OCI-M1 (cell line): ENCODE results near the gene GNB1L.

Source experiments
- DNase-seq: peaks from one replicate; lab custom pipeline; 2025; lab: John Stamatoyannopoulos, UW

GNB1L gene

GRCh38 chr22:19808873-19809478 is 45.7 kb downstream of the GNB1L start:
- no peak for DNase-seq

- no peak for DNase-seq
Observed at GRCh38 chr22:19807914-19808872, 46.5 kb downstream of the GNB1L start.

DNA sequence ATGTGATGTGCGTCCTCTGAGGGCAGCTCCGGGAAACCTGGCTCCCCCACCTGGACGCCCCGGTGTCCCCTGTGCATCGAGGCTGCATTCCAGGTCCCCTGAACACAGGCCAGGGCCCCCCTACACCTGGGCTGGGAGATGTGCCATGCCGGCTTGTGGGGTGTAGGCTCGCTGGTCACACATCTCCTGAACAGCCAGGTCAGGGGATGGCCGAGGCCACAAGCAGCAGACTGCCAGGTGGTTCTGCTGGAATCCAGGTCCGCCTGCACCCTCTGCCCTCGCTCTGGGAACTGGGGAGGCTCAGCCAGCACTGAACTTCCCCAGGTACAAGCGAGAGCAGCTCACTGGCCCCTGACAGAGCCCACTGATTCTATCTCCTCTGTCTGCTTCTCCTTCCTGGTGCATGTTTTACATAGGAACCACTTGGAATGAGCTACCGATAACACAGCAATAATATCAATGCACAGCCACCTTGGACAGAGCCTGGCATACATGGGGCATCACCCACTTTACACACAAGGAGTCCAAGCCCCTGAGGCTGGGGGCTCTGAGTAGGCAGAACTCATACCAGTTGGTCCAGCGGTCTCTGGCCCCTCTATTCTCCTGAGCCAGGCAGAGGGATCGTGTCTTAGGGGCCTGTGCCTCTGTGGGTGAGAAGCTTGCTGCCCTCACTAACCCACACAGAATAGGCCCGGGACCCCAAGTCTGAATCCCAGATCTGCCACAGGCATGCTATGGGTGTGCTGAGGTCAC is 47.3 kb downstream of the GNB1L start:
- no peak for DNase-seq

- no peak for DNase-seq
Observed at GRCh38 chr22:19806213-19807160, 48.2 kb downstream of the GNB1L start.

DNA sequence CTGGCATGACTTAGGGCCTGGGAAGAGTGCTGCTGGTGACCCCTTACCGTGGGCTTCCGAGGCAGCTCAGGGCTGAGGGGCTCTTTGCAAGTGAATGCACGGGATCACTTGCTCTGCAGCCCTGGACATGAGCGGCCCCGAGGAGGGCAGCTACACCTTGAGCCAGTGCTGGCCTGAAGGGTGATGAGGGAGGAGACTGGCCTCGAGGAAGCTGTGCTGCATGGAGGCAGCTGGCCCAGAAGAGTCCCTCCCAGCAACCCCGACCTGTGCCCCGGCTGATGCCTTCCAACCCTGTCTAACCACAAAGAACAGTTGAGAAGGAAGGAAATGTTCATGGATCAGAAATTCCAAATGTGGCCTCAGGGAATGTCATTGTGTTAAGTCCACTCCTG is 48.9 kb downstream of the GNB1L start:
- no peak for DNase-seq

- no peak for DNase-seq
Observed at GRCh38 chr22:19803736-19804267, 50.9 kb downstream of the GNB1L start.

DNA sequence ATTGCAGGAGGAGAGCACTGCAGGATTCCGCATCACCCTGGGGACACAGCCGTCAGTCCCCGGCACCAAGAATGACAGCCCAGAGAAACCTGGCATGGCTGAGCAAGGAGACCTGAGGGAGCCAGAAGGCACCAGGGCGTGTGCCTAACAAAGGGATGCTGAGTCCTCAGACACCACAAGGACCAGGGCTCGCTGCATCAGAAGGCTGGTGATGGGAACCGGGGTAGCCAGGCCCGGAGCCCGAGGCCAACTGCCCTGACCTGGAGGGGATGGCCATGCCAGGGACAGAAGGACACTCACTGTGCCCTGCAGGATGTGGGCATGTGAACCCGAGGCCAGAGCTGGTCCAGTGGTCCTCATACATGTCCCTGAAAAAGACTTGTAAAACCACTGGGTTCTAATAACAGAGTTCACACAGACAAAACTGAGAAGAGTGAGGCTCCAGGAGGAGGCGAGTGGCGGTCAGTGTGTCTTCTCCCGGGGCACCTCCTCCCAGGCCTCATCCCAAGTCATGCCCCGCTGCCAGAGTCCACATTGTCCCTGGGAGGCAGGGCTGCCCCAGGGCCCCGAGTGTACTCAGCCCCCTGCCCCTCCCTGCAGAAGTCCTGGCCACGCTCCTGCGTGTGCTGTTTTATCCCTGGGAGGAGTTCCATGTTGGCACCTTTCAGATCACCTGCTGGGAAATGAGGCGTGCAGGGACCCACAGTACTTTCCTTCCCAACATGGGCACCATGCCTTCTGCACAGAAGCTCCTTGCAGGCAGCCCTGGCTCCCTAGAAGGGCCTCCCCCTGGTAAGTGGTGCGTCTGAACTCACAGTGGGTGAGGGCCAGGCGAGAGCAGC is 51.6 kb downstream of the GNB1L start:
- DNase-seq = no peak

- DNase-seq = no peak
Observed at GRCh38 chr22:19802001-19802893, 52.4 kb downstream of the GNB1L start.

DNA sequence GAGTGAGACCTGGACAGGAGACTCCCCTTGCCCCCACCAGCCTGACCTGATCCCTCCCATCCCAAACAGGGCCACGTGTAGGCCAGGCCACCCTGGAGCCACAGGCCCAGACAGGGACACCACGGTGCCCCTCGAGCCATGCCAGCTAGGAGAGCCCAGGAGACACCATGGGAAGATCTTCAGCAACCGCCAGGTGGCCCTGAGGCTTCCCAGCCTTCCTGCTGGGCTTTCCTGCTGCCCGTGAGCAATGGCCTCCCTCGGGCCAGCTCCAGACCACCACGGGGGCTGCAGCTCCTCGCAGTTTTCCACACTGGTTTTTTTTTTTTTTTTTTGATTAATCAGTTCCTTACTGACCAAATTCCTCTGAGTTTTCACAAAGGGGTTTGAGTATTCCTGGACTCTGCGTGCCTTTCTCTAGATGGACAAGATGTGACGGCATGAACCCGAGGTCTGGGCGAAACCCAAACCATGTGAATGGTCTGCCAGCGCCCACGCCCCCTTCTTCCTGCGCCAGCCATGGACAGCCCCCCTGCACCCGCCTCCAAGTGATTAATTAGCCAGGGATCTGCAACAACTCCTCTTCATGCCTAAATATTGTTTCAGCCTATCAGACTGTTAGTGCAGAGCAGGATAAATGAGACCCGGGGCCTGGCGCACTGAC is 53.2 kb downstream of the GNB1L start:
- no peak for DNase-seq

- no peak for DNase-seq
Observed at GRCh38 chr22:19800761-19801244, 53.9 kb downstream of the GNB1L start.

DNA sequence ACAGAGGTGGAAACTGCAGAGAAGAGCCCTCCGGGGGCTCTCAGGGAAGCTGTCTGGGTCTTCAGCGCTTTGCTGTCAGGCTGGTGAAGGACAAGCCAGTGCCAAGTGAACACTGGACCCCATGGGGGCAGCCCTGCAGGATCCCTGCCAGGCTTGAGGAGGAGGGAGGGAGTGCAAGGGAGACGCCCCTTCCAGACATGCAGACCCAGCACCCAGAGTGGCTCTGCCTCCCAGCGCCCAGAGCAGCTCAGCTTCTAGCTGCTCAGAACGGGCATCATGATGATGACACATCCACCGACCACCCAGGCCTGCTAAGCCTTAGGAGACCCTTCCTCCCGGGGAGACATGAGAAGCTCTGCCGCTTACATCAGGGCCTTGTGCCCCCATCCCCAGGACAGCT is 54.4 kb downstream of the GNB1L start:
- DNase-seq = no peak

- DNase-seq = no peak
Observed at GRCh38 chr22:19799322-19800190, 55.1 kb downstream of the GNB1L start.

- no peak for DNase-seq
Observed at GRCh38 chr22:19798891-19799293, 55.8 kb downstream of the GNB1L start.

DNA sequence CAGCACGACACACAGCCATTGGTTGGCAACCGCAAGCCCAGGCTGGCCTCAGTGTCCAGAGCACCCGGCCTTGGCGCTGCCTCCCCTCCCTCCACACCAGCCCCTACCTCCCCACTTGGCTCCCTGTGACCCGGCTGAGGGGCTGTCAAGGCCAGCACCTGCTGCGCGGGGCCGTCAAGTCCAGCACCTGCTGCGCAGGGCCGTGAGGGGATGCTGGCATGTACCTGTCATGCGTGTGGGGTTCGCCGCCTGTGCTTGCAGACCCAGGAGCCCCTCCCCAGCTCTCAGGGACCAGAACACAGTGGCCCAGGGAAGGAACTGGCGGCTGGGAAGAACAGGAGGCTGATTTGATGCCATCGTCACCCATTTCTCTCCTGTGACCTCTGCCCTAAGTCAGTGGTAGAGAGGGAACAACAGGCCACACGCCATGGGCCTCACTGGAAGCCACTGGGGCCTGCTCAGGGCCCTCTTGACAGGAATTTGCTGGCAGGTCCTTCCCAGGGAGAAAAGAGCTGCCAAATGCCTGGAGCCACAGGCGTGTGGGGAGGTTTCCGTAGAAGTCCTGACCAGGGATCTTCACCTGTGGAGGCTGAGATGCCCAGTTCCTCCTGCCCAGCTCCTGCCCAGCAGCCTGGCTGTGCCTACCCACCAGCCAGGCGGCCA is 56.5 kb downstream of the GNB1L start:
- no peak for DNase-seq

DNA sequence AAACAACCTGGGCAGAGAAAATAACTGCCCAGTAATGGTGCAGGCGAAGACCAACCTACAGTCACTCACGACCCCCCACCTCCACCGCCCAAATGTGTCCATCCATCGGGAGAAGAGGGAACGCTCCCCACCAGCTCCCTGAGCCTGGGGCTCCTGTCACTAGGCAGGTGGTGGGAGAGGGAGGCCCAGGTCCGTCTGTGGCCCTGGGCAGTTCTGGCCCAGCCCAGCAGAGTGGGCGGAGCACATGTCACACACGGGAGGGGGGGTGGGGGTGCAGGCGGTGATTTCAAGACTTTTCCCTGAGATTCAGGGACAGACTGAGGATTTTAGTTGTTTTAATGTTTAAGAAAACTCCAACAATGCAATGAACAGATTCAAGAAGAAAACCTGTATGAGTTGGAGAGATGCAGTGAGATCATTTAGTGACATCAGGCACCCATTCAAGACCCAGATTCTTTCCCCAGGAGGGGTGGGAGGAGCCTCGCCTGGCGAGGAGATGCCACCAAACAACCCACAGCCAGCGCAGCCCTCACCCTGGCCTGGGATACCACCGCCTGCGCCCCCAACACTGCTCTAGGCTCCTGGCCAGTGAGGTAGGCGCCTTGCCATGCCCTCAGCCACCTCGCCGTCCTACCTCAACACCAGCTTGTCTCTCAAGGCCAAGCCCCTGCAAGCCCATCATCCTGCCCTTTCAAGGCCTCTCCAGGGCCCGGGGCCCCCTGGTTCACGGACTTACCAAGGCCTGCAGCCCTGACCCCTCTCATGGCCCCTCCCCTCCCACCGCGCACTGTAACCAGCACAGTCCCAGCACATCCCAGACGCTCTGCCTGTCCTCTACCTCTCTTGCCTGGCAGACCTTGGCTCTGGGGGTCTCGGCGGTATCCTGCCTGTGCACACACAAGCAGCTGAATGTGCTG is 57.3 kb downstream of the GNB1L start:
- DNase-seq = no peak

GRCh38 chr22:19796160-19796559 is 58.5 kb downstream of the GNB1L start:
- no peak for DNase-seq
